T-helper 22 cell (primary cell): ENCODE measurements around the gene GINM1.

Experiments used
- DNase-seq: peaks from one replicate; pipeline ENCODE4 v3.0.0-alpha.2; 2020; ENCODE audit warnings: low read depth

The GINM1 gene, protein sequence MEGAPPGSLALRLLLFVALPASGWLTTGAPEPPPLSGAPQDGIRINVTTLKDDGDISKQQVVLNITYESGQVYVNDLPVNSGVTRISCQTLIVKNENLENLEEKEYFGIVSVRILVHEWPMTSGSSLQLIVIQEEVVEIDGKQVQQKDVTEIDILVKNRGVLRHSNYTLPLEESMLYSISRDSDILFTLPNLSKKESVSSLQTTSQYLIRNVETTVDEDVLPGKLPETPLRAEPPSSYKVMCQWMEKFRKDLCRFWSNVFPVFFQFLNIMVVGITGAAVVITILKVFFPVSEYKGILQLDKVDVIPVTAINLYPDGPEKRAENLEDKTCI

DNA sequence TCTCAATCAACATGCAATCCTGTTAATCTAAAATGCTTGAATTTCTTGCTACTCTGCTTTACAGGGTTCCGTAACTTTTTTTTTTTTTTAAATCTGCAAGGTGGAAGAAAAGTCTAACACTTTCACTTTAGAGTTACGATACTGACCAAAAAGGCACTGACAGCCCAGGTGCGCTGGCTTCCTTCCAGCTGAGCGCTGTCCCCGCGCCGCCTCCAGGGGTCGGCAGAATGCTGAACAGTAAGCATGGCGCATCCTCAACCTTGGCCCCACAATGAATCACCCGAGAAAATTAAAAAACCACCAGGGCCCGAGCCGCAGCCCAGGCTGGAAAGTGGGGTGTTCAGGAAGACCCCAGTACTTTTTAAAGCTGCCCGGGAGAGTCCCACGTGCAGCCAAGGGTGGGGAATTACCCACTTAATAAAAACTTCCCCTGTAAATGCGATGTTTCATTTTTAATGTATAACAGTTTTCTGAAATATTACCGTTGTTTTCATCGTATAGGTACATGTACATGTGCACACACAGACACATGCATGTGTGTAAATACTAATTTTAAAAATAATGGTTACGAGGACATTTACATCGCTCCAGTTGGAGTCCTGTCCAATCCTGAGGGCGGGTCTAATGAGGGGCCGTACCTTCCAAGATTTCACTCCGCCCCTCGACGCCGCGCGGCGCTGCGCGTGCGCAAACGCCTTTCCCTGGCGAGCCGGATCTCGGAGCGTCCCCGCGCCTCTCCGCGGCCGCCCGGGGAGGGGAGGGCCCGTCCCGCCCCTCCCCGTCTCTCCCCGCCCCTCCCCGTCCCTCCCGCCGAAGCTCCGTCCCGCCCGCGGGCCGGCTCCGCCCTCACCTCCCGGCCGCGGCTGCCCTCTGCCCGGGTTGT is at the start of gene GINM1:
GINM1 (plus strand) TSS at position 849 of the 883 bp plus-strand sequence. CDS start 40 bp downstream, outside the sequence.
- DNase-seq: peak; percentile 84

DNA sequence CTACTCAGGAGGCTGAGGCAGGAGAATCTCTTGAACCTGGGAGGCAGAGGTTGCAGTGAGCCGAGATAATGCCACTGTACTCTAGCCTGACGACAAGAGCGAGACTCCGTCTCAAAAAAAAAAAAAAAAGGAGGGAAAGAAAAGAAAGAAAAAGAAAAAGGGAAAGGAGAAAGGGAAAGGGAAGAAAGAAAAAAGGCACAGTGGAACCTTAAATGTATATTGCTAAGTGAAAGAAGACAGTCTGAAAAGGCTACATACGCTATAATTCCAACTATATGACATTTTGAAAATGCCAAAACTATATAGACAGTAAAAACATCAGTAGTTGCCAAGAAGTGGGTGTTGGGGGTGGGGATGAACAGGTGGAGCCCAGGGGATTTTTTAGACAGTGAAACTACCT is 36.5 kb upstream of the GINM1 start:
- no peak for DNase-seq

DNA sequence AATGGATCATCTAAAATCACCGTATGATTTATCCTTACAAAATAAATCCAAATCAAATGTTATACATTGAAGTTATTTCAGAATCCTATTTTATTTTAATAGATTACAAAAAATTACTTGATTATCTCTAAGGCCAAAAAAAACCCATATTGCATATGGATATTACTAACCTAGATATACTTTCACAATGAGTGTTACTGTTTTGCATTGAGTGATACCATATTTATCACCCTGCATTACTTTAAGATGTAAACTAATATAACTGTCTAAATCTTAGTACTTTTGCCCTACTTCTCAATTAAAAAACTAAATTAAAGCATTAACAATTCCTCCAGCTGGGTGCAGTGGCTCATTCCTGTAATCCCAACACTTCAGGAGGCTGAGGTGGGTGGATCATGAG is 31.4 kb upstream of the GINM1 start:
- no peak for DNase-seq

DNA sequence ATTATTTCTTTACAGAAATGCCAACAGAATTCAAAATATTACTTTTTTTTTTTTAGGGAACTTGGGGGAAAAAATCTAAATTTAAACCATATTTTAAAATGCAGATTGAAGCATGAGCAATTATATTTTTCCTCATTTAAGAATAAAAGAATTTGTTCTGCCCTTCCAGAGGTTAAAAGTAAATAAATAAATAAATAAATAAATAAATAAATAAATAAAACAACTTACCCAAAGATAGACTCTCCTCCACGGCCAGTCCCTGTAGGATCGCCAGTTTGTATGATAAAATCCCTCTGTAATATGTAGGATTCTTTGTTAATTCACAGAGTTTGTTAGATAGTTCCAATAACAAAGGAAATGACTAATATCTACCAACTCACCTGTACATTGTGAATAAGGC is 25.0 kb upstream of the GINM1 start:
- DNase-seq: no peak

DNA sequence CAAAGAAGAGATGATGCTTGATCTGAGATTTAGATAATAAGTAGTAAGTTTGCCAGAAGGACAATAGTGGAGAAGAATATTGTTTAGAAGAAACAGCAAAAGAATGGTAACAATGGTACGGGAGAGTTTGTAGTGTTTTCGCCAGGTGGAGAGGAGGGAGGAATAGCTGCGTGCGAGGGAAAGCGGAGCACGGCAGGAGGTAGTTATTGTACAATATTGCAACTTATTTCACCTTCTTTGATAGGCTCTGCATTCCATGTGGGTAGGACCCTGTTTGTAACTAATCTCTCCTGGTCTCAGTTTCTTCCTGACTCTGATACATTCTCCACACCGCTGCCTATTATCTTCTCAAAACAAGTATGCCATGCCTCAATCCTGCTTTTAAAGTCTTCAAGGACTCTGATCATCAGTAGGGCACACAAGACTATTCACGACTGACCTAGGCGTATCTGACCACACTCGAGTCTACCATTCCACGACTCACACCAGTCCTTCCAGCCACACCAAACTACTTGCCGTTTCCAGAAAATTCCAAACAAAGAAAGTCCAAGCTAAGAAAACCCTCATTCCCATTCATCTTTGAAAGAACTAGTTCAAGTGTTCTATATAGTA is 21.4 kb upstream of the GINM1 start:
- DNase-seq: no peak

DNA sequence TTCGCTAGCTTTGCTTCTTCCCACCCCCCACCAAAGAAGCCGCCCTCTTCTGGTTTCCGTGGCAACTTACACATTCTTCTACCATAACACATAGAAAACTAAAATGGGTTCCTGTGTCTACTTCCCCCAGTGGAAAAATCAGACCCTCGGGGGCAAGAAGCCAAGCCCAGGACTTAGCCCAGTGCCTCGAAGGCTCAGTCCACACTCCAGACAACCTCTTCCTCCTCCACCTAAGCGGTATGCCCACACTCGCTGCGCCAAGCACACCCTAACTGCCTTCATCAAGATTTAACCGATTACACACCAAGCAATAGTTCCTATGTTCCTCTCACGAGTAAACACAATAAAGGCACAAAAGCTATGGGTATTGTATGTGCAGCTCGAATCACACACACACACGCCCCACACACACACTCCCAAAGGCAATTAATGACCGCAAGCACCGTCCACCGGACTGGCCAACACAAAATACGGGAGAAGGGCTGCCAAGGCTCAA is 20.9 kb upstream of the GINM1 start:
- peak; percentile 52 for DNase-seq

DNA sequence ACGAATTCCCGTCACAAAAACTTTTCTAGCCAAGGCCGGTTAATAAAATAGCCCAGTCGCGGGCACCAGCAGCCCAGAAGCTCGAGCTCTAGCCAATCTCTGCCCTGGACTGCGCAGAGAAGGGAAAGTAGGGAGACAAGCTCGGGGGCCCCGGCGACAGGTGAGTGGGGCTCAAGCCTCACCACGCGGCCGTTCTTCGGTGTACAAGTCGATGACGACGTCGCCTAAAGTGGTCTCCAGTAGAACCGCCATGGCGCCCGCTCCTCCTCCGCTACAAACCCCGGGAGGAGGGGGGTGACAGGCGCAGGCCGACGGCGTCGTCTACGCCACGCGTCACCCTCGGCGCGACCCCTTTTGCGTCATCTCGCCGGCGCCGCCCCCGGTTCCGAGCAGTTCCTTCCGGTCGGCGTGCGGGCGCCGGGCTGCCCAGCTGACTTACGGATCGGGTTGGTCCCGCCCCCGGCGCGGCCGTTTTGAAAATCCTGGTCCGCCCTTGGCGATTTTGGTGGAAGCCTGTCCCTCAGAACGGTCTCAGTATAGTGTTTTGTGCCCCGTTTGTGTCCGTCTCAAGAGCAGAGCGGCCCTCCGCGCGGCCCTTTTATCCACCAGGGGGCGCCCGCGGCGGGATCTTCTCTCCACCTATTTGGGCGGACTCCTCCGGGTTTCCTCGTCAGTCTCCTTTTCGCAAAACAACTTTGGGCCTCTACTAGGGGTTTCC is 20.3 kb upstream of the GINM1 start, which contains the start of gene PPIL4:
PPIL4 (minus strand) TSS at position 290 of the 718 bp plus-strand sequence; CDS start at position 252, 38 bp downstream.
- DNase-seq: peak; percentile 92

DNA sequence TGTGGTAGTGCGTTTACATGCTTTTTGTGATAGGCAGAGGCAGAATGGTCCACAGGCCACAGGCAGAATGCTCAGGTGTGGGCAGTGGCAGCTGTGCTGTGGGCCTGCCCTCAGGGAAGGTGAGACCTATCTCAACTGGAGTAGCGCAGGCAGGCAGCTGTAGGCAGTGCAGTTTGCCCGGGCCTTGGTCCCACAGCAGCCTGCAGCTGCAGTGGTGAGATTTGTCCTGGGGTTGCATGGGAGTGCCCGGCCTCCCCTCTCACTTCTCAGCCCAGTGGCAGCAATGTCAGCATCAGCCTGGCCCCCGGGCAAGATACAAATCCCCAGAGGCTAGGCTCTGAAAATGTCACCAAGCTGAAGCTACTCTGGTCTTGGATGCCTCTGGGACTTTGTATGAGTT is 14.3 kb upstream of the GINM1 start:
- no peak for DNase-seq

DNA sequence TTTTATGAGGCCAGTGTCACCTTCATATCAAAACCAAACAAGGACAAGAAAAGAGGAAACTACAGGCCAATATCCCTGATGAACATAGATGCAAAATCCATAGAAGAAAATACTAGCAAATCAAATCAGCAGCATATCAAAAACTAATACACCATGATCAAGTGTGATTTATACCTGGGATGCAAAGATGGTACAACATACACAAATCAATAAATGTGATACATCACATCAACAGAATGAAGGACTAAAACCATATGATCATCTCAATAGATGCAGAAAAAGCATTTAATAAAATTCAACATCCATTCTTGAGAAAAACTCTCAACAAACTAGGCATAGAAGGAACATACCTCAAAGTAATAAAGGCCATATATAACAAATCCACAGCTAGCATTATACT is 8.1 kb upstream of the GINM1 start:
- DNase-seq: no peak

DNA sequence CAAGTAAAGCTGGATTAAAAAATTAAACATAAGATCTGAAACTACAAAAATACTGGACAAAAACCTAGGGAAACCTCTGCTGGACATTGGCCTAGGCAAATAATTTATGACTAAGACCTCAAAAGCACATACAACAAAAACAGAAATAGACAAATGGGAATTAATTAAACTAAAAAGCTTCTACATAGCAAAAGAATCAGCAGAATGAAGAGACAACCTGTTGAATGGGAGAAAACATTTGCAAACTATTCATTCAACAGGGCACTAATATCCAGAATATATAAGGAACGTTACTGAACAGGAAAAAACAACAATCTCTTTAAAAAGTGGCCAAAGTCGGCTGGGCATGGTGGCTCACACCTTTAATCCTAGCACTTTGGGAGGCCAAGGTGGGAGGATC is 6.8 kb upstream of the GINM1 start:
- DNase-seq: no peak

DNA sequence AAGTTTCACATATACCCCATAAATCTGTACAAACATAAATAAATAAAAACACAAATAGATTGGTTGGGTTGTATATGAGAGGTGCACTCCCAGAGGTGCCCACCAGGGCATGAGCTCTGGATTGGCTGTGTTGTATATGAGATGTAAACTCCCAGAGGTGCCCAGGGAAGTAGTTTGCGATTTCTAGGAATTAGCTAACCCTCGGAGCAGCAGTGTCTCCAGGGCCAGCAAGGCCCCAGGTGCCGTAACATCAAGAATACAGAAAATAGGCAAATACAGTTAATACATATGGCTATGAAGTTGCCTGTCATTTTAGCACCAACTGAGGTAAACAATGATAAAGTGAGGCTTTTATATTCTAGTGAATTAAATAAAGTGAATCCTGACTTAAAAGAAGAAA is 5.4 kb upstream of the GINM1 start:
- no peak for DNase-seq

DNA sequence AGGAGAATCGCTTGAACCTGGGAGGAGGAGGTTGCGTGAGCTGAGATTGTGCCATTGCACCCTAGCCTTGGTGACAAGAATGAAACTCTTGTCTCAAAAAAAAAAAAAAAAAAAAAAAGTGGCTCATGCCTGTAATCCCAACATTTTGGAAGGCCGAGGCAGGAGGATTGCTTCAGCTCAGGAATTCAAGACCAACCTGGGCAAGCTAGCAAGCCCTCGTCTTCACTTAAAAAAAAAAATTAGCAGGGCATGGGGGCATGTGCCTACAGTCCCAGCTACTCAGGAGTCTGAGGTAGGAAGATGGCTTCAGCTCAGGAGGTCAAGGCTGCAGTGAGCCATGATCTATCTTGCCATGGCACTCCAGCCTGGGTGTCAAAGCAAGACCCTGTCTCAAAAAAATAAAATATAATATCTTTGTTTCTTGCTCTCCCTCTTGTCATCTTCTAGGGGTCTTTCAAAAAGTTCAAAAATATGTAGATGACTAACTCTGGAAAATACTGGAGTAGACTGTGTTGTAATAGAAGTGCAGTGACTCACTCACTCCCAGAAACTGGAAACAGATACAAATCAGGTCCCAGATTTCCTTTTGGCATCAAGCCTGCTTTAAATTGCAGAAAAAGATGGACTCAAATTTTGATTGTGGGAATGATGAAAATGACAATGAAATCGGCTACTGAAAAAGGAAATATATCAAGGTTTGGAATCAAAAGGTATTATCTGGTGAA is 2.8 kb upstream of the GINM1 start:
- no peak for DNase-seq

DNA sequence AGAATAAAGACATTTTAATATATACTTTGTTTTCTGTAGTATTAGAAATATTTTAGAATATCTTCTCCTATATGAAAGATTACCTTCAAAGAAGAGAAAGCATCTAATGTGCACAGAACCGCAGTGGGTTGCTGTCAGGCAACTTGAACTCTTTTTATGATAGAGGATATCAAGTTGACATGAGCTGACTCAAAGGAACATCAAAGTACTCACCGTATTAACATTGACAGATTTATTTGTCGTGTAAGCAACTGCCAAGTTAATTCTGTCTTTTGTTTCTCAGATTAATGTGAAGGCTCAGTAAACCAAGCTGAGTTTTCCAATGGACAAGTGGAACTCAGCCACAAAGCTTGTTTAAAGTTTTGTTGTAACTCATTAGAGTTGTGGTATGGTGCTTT is 2.2 kb upstream of the GINM1 start:
- DNase-seq: no peak

DNA sequence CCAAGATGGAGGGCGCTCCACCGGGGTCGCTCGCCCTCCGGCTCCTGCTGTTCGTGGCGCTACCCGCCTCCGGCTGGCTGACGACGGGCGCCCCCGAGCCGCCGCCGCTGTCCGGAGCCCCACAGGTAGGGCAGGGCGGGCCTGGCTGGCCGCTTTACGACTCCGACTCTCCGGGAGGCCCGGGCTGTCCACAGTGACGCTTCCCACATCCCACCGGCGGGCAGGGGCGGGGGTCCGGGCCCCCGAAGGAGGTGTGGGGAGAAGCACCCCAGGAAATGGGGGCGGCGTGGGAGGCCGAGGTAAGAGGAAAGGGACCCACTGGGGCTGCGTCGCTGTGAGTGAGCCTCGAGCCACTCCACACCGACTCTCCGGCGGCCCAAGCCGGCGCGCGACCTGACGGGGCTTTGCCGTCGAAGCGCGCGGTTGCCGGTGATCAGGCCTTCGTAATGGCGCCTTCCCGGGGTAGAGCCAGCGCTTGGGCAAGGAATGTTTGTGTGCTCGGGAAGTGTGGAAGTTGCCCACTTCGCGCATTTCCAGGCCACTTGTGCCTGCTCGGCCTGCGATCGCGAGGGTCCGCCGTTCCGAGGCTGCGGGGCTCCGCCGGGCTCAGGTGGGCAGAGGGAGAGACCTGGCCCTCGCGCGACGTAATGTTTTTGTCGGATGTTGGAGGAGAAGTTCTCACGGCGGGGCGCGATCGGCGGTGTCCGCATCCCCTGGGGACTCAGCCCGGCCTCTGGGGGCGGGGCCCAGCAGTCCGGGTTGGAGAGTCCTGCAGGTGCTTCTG is 427 bp downstream of the GINM1 start:
- peak; percentile 25 for DNase-seq

DNA sequence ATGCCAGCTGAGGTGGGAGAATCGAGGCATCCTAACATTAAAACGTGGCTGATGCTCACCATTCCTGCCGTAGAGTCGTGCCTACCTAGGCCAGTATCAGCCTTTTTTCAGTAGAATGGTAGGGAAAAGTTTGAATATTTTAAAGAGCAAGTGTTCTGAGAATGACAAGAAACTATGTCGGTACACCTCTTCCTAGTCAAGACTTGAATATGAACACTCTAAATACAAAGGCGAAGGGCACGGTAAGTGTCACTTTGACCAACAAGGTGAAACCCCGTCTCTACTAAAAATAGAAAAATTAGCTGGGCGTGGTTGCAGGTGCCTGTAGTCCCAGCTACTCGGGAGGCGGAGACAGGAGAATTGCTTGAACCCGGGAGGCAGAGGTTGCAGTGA is 1.0 kb downstream of the GINM1 start:
- no peak for DNase-seq

DNA sequence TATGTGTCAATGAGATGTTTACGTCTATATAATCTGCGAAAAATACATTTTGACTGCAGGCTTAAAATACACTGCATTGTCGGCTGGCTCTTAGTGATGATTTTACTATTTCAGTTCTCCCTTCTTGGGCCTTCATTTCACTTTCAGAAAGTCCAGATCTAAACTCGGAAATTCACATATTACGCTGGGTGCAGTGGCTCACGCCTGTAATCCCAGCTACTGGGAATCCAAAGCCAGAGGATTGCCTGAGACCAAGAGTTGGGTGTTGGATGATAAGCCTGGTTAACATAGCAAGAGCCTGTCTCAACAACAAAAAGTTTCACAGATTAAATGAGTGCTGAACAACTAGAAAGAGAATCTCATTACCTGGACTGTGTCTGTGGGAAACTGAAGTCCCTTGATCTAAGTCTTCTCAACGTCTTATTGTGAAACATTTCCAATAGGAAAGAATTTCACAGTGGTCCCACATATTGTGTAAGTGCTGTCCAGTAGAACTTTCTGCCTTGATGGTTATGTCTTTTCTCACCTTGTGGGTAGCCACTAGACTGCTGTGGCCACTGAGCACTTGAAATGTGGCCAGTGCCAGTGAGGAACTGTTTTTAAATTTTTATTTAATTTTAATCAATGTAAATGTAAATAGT is 1.9 kb downstream of the GINM1 start:
- DNase-seq: no peak

DNA sequence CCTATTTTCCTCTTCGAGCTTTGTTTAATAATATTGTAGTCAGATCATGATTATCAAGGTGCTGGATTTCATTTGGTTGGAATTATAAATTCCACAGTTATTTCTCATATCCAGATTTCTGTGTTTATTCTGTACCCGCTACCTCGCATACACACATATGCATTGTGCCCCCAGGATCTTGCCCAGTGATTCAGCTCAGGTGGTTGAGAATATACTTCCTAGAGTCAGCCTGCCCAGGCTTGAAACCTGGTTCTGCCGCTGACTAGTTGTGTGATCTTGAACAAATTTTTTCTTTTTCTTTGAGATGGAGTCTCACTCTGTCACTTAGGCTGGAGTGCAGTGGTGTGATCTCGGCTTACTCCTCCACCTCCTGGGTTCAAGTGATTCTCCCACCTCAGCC is 14.7 kb downstream of the GINM1 start:
- no peak for DNase-seq

DNA sequence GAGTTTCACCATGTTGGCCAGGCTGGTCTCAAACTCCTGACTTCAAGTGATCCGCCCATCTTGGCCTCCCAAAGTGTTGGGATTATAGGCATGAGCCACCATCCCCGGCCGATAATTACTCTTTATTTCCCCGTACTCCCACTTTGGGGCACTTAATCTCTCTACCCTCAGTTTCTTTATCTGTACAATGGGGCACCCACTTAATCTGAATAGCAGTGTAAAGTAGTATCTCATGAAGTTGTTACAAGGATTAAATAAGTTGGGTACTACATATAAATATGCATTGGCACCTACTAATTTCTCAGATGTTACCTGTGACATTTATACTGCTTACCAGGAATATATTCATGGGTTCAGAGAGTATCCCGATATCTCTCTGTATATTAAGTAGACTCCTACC is 15.2 kb downstream of the GINM1 start:
- DNase-seq: no peak

DNA sequence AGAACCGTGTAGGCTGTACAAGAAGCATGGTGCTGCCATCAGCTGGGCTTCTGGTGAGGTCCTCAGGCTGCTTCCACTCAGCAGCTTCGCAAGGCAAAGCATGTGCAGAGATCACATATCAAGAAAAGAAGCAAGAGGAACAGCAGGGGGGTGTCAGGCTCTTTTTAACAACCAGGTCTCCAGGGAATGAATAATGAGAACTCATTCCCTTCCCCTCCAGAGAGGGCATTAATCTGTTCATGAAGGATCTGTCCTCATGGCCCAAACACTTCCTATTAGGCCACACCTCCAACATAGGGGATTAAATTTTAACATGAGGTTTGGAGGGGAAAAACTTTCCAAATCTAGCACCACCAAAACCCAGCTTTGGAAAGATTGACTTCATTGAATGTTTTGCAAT is 20.0 kb downstream of the GINM1 start:
- DNase-seq: no peak

DNA sequence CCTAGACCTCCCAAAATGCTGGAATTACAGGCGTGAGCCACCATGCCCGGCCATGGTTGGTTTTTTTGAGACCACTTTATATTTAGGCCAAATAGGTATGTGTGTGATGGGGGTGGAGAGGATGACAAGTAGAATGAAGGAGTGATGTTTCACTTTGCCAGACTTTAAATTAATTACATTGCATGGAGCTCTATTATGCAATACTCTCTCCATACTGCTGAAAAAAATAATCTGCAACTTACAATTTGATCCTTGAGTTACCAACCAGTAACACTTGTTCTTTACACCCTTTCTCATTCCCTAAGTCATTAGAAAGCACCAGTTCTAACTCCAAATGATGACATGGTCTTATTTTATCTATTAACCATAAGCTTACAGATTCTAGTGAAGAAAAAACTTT is 26.8 kb downstream of the GINM1 start:
- DNase-seq: no peak
